ENCODE measurements around the gene NRXN3.

DNA sequence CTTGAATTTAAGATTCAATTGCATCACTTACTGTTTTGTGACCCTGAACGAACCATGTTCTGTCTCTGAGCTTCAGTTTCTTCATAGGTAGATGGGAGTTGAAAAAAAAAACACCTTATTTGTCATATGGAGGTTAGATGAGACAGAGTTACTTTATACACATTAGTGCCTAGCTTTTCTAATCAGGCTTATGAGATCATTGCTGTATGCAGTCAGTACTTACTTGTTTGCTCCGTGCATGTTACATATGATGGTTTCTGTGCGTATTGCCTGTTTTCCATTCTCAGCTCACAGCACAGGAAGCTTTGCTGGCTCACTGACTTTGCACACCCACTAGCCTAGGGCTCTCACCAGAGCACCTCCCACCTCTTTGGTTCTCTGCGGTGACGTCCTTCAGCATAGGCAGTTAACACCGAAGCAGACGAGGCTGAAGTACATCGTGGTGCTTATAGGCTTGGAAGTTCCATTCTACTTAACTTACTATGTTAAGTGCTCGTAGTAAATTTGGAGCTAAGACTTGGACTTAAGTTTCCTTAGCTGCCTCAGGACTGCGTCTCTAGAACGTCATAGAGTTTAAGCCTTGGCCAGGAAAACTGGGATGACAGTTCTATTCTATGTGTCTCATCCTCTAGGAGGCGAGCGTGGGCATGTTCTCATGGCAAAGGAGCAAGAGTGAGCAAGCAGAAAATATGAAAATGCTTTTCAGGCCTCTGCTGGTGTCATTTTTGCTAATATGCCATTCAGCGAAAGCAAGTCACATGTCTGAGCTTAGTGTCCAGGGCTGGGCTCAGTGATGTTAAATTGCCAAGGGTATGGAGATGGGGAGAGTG is 57.3 kb downstream of the NRXN3 start:
- TF ChIP-seq CTCF (IDR thresholded peaks at IDR 0.05; ENCODE audit: low read length), result no peak
- no peak for TF ChIP-seq EZH2 (IDR thresholded peaks at IDR 0.05; ENCODE audit: borderline replicate concordance, low read length)

Measured in OCI-LY1 (cell line).